ENCODE data around the gene IKZF1. TPM values are rescaled to one million over a fixed set of nuclear protein-coding genes. Genes with fewer than 3 reads are reported as not detected.

Gene IKZF1
- total and polyA plus RNA-seq, 4 donors: 4.0 to 37.8 (median 18.5) TPM

DNA sequence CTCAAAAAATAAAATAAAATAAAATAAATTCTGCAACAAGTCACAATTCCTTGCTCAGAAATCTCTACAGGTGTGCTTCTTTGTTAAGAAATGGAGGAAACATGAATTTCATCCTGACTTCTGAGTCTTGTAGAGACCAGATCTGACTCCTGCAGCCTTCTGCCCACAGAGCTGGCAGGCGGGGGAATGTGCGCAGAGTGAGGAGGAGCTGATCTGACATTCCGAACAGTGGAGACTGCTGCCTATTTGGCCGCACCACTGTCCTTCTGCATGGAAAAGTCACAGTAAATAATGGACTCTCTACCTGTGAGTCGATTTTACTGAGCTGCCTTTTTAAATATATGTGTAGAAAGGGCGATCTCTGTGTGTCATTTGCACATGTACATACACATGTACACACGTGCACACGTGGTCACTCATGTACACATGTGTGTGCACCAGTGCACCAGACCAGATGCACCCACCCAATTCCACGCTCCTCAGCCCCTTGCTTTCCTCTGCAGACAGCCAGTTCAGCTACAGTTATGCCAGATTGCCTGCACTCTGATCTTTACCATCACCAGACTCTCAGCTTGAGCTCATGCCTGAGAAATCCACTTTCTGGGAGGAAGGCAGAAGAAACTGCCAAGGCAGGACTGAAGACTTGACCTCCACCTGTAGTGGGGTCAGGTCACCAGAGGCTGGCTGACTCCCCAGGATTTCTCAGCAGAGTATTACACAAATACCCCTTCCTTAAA is 54.9 kb downstream of the IKZF1 start:
- H3K36me3 ChIP-seq (ENCODE audit: control insufficient read depth in 4 of 4, insufficient read depth in 4 of 4, low read length in 4 of 4): no peaks in the 10 kb centered on the region
- no peak overlapping the region for H3K27ac ChIP-seq (ENCODE audit: low read depth in 1 of 2, low read length in 1 of 2)
- no peak for ATAC-seq (ENCODE audit: insufficient read depth, low FRiP score)
- 85 to 94% methylated on average over 9 of the region's 9 CpGs for WGBS, 2 donors
- no peaks in the 10 kb centered on the region for H3K9me3 ChIP-seq (ENCODE audit: control insufficient read depth in 4 of 4, insufficient read depth in 3 of 4, low read length in 3 of 4)
- no peak overlapping the region for H3K4me3 ChIP-seq
- no peaks in the 10 kb centered on the region for H3K4me1 ChIP-seq (ENCODE audit: control insufficient read depth in 5 of 5, insufficient read depth in 5 of 5, low read length in 5 of 5)
- no peak overlapping the region for H3K9ac ChIP-seq (ENCODE audit: insufficient read depth in 1 of 2, low read length in 2 of 2)
- TF ChIP-seq, protein P1, sequence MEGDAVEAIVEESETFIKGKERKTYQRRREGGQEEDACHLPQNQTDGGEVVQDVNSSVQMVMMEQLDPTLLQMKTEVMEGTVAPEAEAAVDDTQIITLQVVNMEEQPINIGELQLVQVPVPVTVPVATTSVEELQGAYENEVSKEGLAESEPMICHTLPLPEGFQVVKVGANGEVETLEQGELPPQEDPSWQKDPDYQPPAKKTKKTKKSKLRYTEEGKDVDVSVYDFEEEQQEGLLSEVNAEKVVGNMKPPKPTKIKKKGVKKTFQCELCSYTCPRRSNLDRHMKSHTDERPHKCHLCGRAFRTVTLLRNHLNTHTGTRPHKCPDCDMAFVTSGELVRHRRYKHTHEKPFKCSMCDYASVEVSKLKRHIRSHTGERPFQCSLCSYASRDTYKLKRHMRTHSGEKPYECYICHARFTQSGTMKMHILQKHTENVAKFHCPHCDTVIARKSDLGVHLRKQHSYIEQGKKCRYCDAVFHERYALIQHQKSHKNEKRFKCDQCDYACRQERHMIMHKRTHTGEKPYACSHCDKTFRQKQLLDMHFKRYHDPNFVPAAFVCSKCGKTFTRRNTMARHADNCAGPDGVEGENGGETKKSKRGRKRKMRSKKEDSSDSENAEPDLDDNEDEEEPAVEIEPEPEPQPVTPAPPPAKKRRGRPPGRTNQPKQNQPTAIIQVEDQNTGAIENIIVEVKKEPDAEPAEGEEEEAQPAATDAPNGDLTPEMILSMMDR (IDR thresholded peaks at IDR 0.05; ENCODE audit: control extremely low read depth, extremely low read depth): no peak
- peaks cover 0 to 11% (median 0%) of the 10 kb centered on the region in 3 donors for H3K27me3 ChIP-seq (ENCODE audit: control insufficient read depth in 3 of 3, insufficient read depth in 3 of 3, low read length in 2 of 3)
- no peak for DNase-seq

GRCh38 chr7:50359995-50360925 is 55.7 kb downstream of the IKZF1 start:
- Histone ChIP-seq H3K27me3 (ENCODE audit: control insufficient read depth in 3 of 3, insufficient read depth in 3 of 3, low read length in 2 of 3) (peaks cover 0 to 11% (median 0%) of the 10 kb centered on the region in 3 donors), H3K4me3 (no peak overlapping the region), H3K36me3 (ENCODE audit: control insufficient read depth in 4 of 4, insufficient read depth in 4 of 4, low read length in 4 of 4) (no peaks in the 10 kb centered on the region), H3K27ac (ENCODE audit: low read depth in 1 of 2, low read length in 1 of 2) (no peak overlapping the region), H3K4me1 (ENCODE audit: control insufficient read depth in 5 of 5, insufficient read depth in 5 of 5, low read length in 5 of 5) (no peaks in the 10 kb centered on the region), H3K9me3 (ENCODE audit: control insufficient read depth in 4 of 4, insufficient read depth in 3 of 4, low read length in 3 of 4) (no peaks in the 10 kb centered on the region), H3K9ac (ENCODE audit: insufficient read depth in 1 of 2, low read length in 2 of 2) (no peak overlapping the region)
- TF ChIP-seq, protein P1 (IDR thresholded peaks at IDR 0.05; ENCODE audit: control extremely low read depth, extremely low read depth): no peak
- WGBS, 2 donors: 52 to 54% methylated on average over 20 of the region's 20 CpGs
- DNase-seq: no peak
- no peak for ATAC-seq (ENCODE audit: insufficient read depth, low FRiP score)

GRCh38 chr7:50362142-50362541 is 57.6 kb downstream of the IKZF1 start:
- Histone ChIP-seq H3K27ac (ENCODE audit: low read depth in 1 of 2, low read length in 1 of 2) (peak overlapping the region in 1 of 2 donors; percentile 37), H3K4me1 (ENCODE audit: control insufficient read depth in 5 of 5, insufficient read depth in 5 of 5, low read length in 5 of 5) (no peaks in the 10 kb centered on the region), H3K9ac (ENCODE audit: insufficient read depth in 1 of 2, low read length in 2 of 2) (no peak overlapping the region), H3K27me3 (ENCODE audit: control insufficient read depth in 3 of 3, insufficient read depth in 3 of 3, low read length in 2 of 3) (peaks cover 0 to 10% (median 0%) of the 10 kb centered on the region in 3 donors), H3K36me3 (ENCODE audit: control insufficient read depth in 4 of 4, insufficient read depth in 4 of 4, low read length in 4 of 4) (no peaks in the 10 kb centered on the region), H3K4me3 (no peak overlapping the region), H3K9me3 (ENCODE audit: control insufficient read depth in 4 of 4, insufficient read depth in 3 of 4, low read length in 3 of 4) (no peaks in the 10 kb centered on the region)
- 80 to 83% methylated on average over 5 of the region's 5 CpGs for WGBS, 2 donors
- TF ChIP-seq, protein P1 (IDR thresholded peaks at IDR 0.05; ENCODE audit: control extremely low read depth, extremely low read depth): no peak
- ATAC-seq (ENCODE audit: insufficient read depth, low FRiP score) (no peak), DNase-seq (no peak)

All from lung (tissue), 12 donors.